Stimulated activated effector memory CD8-positive, alpha-beta T cell treated with anti-CD3 and anti-CD28 coated beads, Interleukin-12 subunit alpha, Interleukin-12 subunit beta, amount 100 ng/mL, for 72 hours (primary cell): ENCODE measurements around the gene PRMT5.
A peak's percentile ranks its signal among the peaks of the same experiment; 100 is the strongest.

Source experiments
- ATAC-seq: fragments of 150-1000 bp; cut with Tn5 transposase; 2 replicates; pipeline ENCODE4 v1.10.0; 2021
- DNase-seq, 2 donors: peaks; one replicate each; pipeline ENCODE4 v3.0.0; 2021 to 2022; ENCODE audit warnings: low spot score in 2 of 2
- H3K27ac Mint-ChIP-seq: one replicate; pipeline ENCODE4 v1.8.0; 2022; ENCODE audit warnings: mild to moderate bottlenecking, mixed read lengths
- H3K36me3 Mint-ChIP-seq: one replicate; pipeline ENCODE4 v1.8.0; 2022; ENCODE audit warnings: mild to moderate bottlenecking, mixed read lengths
- H3K4me1 Mint-ChIP-seq: one replicate; pipeline ENCODE4 v1.8.0; 2022; ENCODE audit warnings: mixed read lengths
- H3K4me3 Mint-ChIP-seq: one replicate; pipeline ENCODE4 v1.8.0; 2022; ENCODE audit warnings: mild to moderate bottlenecking, mixed read lengths
- H3K9me3 Mint-ChIP-seq: one replicate; pipeline ENCODE4 v1.8.0; 2022; ENCODE audit warnings: mixed read lengths

PRMT5 gene

GRCh38 chr14:22878271-22879246 is 50.6 kb downstream of the PRMT5 start:
- H3K9me3 Mint-ChIP-seq, result no peaks in the 10 kb centered on the region
- ATAC-seq, result no peak
- H3K4me3 Mint-ChIP-seq, result no peak overlapping the region
- peak overlapping the region; percentile 85 for H3K27ac Mint-ChIP-seq
- peaks cover 23% of the 10 kb centered on the region for H3K4me1 Mint-ChIP-seq
- H3K36me3 Mint-ChIP-seq, result peaks cover 68% of the 10 kb centered on the region
- DNase-seq, result no peak

DNA sequence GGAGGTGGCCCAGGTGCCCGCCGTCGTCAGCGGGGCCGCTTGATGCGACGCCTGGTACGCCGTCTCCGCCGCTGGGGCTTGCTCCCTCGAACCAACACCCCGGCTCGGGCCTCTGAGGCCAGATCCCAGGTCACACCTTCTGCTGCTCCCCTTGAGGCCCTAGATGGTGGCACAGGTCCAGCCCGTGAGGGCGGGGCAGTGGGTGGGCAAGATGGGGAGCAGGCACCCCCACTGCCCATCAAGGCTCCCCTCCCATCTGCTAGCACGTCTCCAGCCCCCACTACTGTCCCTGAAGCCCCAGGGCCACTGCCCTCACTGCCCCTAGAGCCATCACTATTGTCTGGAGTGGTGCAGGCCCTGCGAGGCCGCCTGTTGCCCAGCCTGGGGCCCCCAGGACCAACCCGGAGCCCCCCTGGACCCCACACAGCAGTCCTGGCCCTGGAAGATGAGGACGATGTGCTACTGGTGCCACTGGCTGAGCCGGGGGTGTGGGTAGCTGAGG is 52.1 kb downstream of the PRMT5 start:
- ATAC-seq (no peak), DNase-seq (no peak)
- Mint-ChIP-seq H3K4me3 (no peak overlapping the region), H3K9me3 (no peaks in the 10 kb centered on the region), H3K36me3 (peaks cover 75% of the 10 kb centered on the region), H3K27ac (peak overlapping the region; percentile 85), H3K4me1 (peaks cover 30% of the 10 kb centered on the region)

- Mint-ChIP-seq H3K27ac (no peak overlapping the region), H3K4me1 (peaks cover 37% of the 10 kb centered on the region), H3K4me3 (no peak overlapping the region), H3K9me3 (no peaks in the 10 kb centered on the region), H3K36me3 (peaks cover 75% of the 10 kb centered on the region)
- no peak for ATAC-seq
- no peak for DNase-seq
Measured at GRCh38 chr14:22875748-22876319, 53.3 kb downstream of the PRMT5 start.

- ATAC-seq, result no peak
- Mint-ChIP-seq H3K36me3 (peaks cover 75% of the 10 kb centered on the region), H3K9me3 (no peaks in the 10 kb centered on the region), H3K27ac (peak overlapping the region; percentile 60), H3K4me3 (no peak overlapping the region), H3K4me1 (peaks cover 44% of the 10 kb centered on the region)
- DNase-seq, result no peak
Measured at GRCh38 chr14:22875003-22875747, 54.0 kb downstream of the PRMT5 start.

DNA sequence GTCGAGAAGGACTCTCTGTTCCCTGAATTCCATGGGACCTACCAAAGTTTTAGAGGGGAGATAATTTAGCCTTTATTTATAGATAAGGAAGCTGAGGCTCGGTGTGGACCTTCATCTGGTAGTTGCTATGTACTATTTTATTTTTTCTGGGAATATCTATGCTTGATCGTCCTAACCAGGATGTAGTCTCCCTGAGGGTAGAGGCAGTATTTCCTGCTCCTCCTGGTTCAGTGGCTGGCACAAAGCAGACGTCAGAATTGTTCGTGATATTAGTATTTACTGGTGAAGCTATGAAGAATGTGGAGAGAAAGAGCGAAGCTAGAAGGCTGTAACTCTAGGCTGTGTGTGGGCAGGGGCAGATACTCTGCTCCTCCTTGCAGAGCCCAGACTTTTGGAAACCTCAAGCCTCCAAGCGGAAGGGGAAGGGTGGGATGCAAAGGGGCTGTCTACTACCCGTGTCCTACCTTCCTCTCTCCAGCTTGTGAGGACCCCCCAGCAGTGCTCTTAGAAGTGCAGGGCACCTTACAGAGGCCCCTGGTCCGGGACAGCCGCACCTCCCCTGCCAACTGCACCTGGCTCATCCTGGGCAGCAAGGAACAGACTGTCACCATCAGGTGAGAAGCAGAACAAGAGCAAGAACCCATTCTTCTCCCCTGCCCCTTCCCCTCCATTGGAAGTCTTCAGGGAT is 56.2 kb downstream of the PRMT5 start:
- peaks cover 35% of the 10 kb centered on the region for H3K4me1 Mint-ChIP-seq
- ATAC-seq (no peak), DNase-seq (no peak)
- H3K27ac Mint-ChIP-seq, result peak overlapping the region; percentile 97
- peak overlapping the region; percentile 80 for H3K4me3 Mint-ChIP-seq
- H3K9me3 Mint-ChIP-seq, result no peaks in the 10 kb centered on the region
- peaks cover 58% of the 10 kb centered on the region for H3K36me3 Mint-ChIP-seq

GRCh38 chr14:22872033-22872832 is 56.9 kb downstream of the PRMT5 start:
- peak overlapping the region; percentile 80 for H3K4me3 Mint-ChIP-seq
- H3K4me1 Mint-ChIP-seq, result peaks cover 35% of the 10 kb centered on the region
- DNase-seq, result peak; percentile 61 to 87
- H3K36me3 Mint-ChIP-seq, result peaks cover 50% of the 10 kb centered on the region
- no peaks in the 10 kb centered on the region for H3K9me3 Mint-ChIP-seq
- H3K27ac Mint-ChIP-seq, result peak overlapping the region; percentile 97
- peak; percentile 32 for ATAC-seq

DNA sequence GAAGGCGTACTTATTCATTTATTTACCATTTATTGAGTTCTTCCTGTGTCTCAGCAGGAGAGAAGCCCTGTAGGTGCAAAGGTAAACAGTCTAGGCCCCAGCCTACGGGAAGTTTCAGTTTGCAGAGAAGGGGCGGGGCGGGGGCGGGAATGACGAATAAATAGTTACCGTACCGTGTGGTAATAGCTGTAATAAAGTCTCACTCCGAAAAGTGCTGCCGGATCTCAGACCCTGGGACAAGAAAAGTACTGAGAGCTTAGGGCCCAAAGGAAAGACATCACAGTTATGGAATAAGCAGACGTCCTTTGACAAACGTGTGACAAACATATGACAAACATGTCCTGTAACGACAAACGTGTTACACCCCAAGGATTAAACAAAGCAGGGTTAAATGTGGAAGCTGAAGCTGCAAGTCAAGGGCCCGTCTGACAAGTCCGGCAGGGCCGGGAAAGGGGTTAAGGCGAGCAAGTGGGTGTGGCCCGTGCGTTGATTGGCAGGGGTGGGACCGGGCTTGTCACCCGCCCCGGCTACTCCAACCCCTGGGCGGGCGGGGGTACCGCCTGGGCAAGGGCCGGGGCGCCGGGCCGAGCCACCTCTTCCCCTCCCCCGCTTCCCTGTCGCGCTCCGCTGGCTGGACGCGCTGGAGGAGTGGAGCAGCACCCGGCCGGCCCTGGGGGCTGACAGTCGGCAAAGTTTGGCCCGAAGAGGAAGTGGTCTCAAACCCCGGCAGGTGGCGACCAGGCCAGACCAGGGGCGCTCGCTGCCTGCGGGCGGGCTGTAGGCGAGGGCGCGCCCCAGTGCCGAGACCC is 57.7 kb downstream of the PRMT5 start, which contains the start of gene LRP10:
TSS of gene LRP10 (plus strand) at position 517 of the 809 bp plus-strand sequence. CDS start 564 bp downstream, outside the sequence.
- Mint-ChIP-seq H3K9me3 (no peaks in the 10 kb centered on the region), H3K36me3 (peaks cover 42% of the 10 kb centered on the region), H3K4me1 (peaks cover 35% of the 10 kb centered on the region), H3K4me3 (peak within 1 kb of the TSS; percentile 80), H3K27ac (peak within 1 kb of the TSS; percentile 97)
- DNase-seq, result peak; percentile 62 to 93
- ATAC-seq, result peak; percentile 89

DNA sequence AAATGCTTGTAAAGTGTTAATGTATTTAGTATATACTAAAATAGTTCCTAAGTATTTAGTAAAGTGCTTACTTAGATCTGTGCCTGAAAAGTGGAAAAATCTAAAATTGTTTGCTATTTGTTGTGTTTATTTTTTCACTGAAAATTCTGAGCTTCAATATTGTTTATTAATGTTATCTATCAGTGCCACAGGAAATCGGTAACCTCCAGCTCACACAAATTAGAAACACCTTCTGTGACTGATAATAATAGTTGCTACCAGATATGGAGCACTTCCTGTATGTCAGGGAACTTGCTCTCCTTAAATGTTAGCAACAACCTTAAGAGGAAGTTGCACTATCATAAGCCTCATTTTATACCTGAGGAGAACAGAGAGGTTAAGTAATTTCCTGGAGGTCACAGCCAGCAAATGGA is 58.4 kb downstream of the PRMT5 start:
- Mint-ChIP-seq H3K27ac (peak overlapping the region; percentile 97), H3K9me3 (no peaks in the 10 kb centered on the region), H3K4me1 (peaks cover 35% of the 10 kb centered on the region), H3K36me3 (peaks cover 36% of the 10 kb centered on the region), H3K4me3 (peak overlapping the region; percentile 80)
- ATAC-seq (peak; percentile 72), DNase-seq (no peak)
